GM13976 (cell line): ENCODE measurements around the gene EXOC3L1.
A peak's percentile ranks its signal among the peaks of the same experiment; 100 is the strongest.

Source experiments
- DNase-seq: peaks from one replicate; pipeline ENCODE4 v3.0.0; 2012; ENCODE audit warnings: low spot score
- in situ Hi-C: fragments of 300-500 bp; cut with MboI; formaldehyde crosslinking; loops from one replicate; pipeline ENCODE4 v1.12.0; 2022; ENCODE audit warnings: low sequenced_read_pairs, mixed read lengths, inconsistent platforms; ENCODE audit not compliant: unreplicated experiment
- TF ChIP-seq, protein P1 (sequence below): IDR thresholded peaks from 2 replicates; pipeline ENCODE4 v1.5.1; 2012; ENCODE audit warnings: borderline replicate concordance, mild to moderate bottlenecking; ENCODE audit not compliant: insufficient read depth; ENCODE audit errors: extremely low read depth, missing control alignments, control extremely low read depth

EXOC3L1 gene

DNA sequence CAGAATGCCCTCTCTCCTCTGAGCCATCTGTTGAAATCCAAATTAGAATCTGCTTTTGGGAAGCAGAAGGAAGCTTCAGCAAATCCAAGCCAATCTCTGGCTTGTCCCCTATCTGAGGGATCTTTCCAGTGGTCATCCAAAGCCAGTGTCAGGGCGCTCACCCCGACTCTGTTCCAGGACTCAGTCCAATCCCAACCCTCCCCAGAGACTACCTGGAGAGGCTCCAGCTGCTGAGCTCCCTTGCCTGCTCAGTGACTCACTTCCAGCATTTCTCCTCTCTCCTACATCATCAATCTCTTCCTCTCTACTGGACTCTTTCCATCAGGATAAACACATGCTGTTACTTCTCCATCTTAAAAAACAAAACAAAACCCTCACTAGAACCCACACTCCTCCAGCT is 8.6 kb downstream of the EXOC3L1 start:
- in situ Hi-C loops: no loop called here
- TF ChIP-seq, protein P1, sequence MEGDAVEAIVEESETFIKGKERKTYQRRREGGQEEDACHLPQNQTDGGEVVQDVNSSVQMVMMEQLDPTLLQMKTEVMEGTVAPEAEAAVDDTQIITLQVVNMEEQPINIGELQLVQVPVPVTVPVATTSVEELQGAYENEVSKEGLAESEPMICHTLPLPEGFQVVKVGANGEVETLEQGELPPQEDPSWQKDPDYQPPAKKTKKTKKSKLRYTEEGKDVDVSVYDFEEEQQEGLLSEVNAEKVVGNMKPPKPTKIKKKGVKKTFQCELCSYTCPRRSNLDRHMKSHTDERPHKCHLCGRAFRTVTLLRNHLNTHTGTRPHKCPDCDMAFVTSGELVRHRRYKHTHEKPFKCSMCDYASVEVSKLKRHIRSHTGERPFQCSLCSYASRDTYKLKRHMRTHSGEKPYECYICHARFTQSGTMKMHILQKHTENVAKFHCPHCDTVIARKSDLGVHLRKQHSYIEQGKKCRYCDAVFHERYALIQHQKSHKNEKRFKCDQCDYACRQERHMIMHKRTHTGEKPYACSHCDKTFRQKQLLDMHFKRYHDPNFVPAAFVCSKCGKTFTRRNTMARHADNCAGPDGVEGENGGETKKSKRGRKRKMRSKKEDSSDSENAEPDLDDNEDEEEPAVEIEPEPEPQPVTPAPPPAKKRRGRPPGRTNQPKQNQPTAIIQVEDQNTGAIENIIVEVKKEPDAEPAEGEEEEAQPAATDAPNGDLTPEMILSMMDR: no peak
- no peak for DNase-seq

DNA sequence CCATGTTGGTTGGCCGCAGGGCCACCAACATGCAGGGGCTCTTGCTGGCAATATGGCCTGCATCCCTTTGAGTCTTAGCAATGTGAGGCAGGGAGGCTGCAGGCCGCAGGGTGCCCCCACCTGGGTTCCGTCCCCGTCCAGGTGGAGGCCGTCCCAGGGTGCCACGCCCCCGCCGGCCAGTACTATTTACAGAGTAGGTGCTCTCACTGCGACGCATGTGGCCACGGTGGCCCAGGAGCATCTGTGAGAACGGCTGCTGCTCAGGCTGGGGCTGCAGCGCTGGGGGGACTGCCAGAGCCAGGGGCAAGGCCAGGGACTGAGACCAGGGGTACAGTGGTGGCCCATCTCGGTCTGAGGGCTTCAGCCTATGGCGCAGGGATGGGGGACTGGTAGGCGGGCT is 9.8 kb downstream of the EXOC3L1 start:
- DNase-seq: no peak
- TF ChIP-seq, protein P1: no peak
- in situ Hi-C loops: no loop called here

DNA sequence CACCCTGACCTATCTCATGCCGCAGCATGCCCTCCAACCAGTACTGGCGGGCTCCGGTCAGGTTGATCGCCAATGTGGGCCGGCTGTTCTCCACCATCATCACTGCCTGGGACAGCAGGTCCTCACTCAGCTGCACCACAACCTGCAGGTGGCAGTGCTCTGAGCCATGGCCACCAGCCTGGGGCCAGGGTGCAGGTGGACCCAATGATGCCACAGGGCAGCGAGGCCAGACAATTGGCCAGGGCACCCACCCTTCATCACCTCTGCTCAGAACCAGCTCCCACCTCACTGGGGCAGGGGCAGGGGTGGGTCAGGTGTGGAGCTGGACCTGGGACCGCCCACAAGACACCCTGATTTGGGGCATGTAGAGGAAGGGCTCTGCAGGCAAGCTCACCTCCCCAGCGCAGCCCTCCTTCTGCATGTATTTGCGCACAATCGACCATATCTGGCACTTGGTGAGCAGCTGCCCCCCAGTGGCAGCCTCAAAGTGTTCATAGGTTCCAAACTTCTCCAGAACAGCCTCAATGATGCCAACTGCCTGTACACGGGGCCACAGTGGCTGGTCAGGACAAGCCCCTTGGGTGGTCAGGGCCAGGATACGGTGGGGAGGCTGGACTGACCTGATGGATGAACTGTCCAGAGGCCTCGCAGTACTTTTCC is 10.4 kb downstream of the EXOC3L1 start:
- DNase-seq: no peak
- in situ Hi-C loops: no loop called here
- TF ChIP-seq, protein P1: peak; percentile 8

DNA sequence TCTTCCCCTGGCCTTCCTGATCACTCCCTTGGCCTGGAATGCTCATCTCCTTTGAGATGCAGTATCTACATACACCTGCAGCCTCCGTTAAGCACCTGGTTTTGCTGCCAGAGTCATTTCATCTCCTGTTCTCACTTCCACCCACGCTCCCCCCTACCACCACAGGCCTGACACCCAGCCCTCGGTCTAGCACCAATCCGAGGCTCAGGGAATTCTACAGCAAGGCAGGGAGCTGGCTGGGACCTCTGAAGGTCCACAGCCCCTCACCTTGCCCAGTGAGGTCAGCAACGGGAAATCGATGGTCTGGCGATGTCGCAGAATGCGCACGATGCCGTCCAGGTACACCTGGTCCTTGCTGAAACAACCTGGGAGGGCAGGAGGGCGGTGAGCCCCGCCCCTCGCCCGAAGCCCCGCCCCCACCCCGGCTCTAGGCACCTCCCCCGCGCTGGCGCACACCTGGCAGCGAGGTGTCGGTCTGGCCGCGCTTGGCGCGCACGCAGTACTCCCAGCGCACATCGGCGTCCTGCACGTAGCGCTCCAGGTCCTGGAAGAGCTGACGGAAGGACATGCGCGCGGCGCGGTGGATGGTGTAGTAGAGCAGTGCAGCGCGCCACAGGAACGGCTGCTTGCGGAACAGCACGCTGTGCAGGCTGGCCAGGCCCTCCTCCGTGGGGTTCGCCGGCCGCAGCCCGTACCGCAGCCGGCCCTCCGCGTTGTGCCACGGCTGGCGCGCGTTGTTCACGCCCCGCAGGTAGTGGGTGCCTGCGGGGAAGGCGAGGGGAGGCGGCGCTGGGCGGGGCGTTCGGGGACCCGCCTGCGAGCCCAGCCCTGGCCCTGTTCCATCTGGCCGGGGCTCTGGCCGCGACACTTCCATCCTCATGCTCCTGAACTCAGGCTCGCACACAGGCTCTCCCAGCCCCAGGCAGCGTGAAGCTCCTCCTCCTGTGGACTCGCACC is 11.9 kb downstream of the EXOC3L1 start:
- DNase-seq: no peak
- TF ChIP-seq, protein P1: no peak
- in situ Hi-C loops: no loop called here

DNA sequence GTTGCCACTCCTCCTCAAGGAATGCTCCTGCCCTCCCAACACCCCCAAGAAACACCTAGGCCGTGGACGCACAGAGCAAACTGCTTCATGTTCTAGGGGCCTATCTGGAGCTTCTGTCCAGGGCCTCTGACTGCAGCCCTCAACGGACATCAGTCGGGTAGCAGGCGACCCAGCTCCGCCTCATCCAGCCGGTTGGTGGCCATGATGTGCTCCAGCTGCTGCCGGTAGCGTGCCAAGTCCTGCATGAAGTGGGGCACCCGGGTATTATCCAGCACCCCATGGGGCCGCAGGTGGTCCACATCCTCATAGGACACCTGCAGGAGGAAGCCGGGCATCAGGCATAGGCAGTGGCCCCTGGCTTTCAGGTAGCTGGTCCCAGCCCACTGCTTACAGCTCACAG is 13.3 kb downstream of the EXOC3L1 start:
- TF ChIP-seq, protein P1: no peak
- DNase-seq: no peak
- in situ Hi-C loops: no loop called here

DNA sequence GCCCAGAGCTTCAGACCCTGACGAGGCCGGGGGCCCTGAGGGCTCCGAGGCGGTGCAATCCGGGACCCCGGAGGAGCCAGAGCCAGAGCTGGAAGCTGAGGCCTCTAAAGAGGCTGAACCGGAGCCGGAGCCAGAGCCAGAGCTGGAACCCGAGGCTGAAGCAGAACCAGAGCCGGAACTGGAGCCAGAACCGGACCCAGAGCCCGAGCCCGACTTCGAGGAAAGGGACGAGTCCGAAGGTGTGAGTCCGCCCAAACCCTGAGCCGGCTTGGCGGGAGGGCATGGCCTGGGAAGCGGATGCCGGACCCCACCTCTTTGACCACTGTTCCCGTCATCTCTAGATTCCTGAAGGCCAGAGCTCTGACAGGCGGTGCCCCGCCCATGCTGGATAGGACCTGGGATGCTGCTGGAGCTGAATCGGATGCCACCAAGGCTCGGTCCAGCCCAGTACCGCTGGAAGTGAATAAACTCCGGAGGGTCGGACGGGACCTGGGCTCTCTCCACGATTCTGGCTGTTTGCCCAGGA is 15.2 kb downstream of the EXOC3L1 start:
- DNase-seq: no peak
- TF ChIP-seq, protein P1: no peak
- in situ Hi-C loops: loop anchor here (25.0 kb wide), 1 partner anchor 212 kb away; the partner anchor contains the start of gene CES3
